PFSK-1 (cell line): ENCODE data around the gene HSD17B12.

Experiments used
- FOXP2 ChIP-seq: optimal IDR thresholded peaks from 2 replicates; pipeline ENCODE3; 2011; ENCODE audit warnings: borderline replicate concordance, control low read depth, inconsistent platforms; ENCODE audit not compliant: insufficient read depth; ENCODE audit errors: extremely low read length, extremely low read depth
- POLR2AphosphoS5 ChIP-seq: IDR thresholded peaks from 2 replicates; pipeline ENCODE4 v1.6.1; 2012; ENCODE audit warnings: low read depth, mild to moderate bottlenecking, control low read depth, low read length, moderate library complexity
- REST ChIP-seq, 2 experiments: IDR thresholded peaks; 2 replicates each; pipeline versions ENCODE4 v1.6.1 to v1.8.0; 2011 to 2012; ENCODE audit warnings: low read depth in 2 of 2, low read length in 2 of 2, control low read depth in 1 of 2, inconsistent platforms in 1 of 2, mild to moderate bottlenecking in 1 of 2, moderate library complexity in 1 of 2; ENCODE audit not compliant: insufficient read depth in 1 of 2
- SIN3A ChIP-seq: IDR thresholded peaks from 2 replicates; pipeline ENCODE4 v1.6.1; 2012; ENCODE audit warnings: mild to moderate bottlenecking, low read length, moderate library complexity, borderline replicate concordance; ENCODE audit not compliant: insufficient read depth
- TAF1 ChIP-seq: IDR thresholded peaks from 2 replicates; pipeline ENCODE4 v1.6.1; 2012; ENCODE audit warnings: low read length, control low read depth, borderline replicate concordance; ENCODE audit not compliant: insufficient read depth

HSD17B12 gene

GRCh38 chr11:43648888-43649287 is 31.6 kb upstream of the HSD17B12 start:
- TF ChIP-seq POLR2AphosphoS5: no peak
- no peak for TF ChIP-seq REST (IDR thresholded peaks at IDR 0.05; ENCODE audit: insufficient read depth in 1 of 2, low read depth in 2 of 2, low read length in 2 of 2)
- TF ChIP-seq SIN3A: no peak
- no peak for TF ChIP-seq FOXP2
- TF ChIP-seq TAF1: no peak

GRCh38 chr11:43649501-43649900 is 31.0 kb upstream of the HSD17B12 start:
- TF ChIP-seq REST (IDR thresholded peaks at IDR 0.05; ENCODE audit: insufficient read depth in 1 of 2, low read depth in 2 of 2, low read length in 2 of 2) (no peak), POLR2AphosphoS5 (no peak), FOXP2 (no peak), TAF1 (no peak), SIN3A (no peak)

- TF ChIP-seq TAF1: no peak
- TF ChIP-seq SIN3A: no peak
- no peak for TF ChIP-seq FOXP2
- no peak for TF ChIP-seq POLR2AphosphoS5
- TF ChIP-seq REST (IDR thresholded peaks at IDR 0.05; ENCODE audit: insufficient read depth in 1 of 2, low read depth in 2 of 2, low read length in 2 of 2): no peak
These were observed 30.6 kb upstream of the HSD17B12 start for GRCh38 chr11:43649921-43650320.

- TF ChIP-seq POLR2AphosphoS5 (no peak), FOXP2 (no peak), REST (IDR thresholded peaks at IDR 0.05; ENCODE audit: insufficient read depth in 1 of 2, low read depth in 2 of 2, low read length in 2 of 2) (no peak), SIN3A (no peak), TAF1 (no peak)
These were observed 16.2 kb upstream of the HSD17B12 start for GRCh38 chr11:43664295-43664694.

- no peak for TF ChIP-seq POLR2AphosphoS5
- no peak for TF ChIP-seq TAF1
- TF ChIP-seq REST (IDR thresholded peaks at IDR 0.05; ENCODE audit: insufficient read depth in 1 of 2, low read depth in 2 of 2, low read length in 2 of 2): no peak
- TF ChIP-seq SIN3A: no peak
- TF ChIP-seq FOXP2: no peak
These were observed 6.0 kb upstream of the HSD17B12 start for GRCh38 chr11:43674560-43674959.
